HFF-Myc (cell line): ENCODE results near the gene MIA3.
"Not testable (repeated sequence)": the region's sequence is repeated elsewhere in the genome, so short reads cannot be mapped to it uniquely, and the experiment has no call there.

Experiments used
- DNase-seq: peaks from one replicate; pipeline ENCODE4 v3.0.0-alpha.2; 2011; ENCODE audit warnings: low read depth; ENCODE audit errors: extremely low read depth
- H3K4me3 ChIP-seq: replicated peaks from 2 replicates; pipeline ENCODE4 v1.5.1; 2011; ENCODE audit warnings: low read depth, mild to moderate bottlenecking, control low read depth, low read length
- CTCF ChIP-seq: IDR thresholded peaks from 2 replicates; pipeline ENCODE4 v1.5.1; 2012; ENCODE audit warnings: mild to moderate bottlenecking, low read depth, low read length, control low read depth; ENCODE audit errors: missing control alignments

MIA3 gene

DNA sequence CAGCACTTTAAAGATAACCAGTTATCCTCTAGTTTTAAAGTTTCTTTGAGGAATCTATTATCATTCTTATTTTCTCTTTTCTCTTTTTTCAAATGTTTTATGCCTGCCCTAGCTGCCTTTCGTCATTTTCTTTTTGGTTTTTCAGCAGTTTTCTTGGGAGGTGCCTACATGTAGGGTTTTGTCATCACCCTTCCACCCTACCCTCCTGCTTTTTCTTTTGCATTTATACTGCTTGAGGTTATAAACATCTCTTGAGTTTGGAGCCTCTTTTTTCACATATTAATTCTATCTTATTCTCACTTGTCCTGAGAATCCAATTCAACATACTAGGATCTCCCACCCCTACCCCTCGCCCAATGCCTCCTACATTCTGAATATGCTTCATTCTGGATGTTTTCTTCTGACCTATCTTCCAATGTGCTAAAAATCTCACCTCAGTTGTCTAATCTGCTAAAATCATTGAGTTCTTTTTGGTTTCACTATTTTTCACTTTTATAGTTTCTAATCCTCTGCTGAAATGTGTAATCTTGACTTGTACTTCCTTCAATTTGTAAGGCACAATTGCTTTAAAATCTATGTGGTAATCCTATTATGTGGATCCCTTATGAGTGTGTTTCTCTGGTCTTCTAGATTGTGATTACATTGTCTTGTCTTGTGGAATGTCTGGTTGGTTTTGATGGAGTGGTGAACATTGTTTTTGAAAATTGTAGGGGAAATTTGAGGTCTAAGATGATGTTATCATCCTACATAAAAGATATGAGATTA, 38.7 kb downstream of the MIA3 start:
- no peak overlapping the region for H3K4me3 ChIP-seq
- no peak for TF ChIP-seq CTCF
- no peak for DNase-seq

- TF ChIP-seq CTCF = no peak
- H3K4me3 ChIP-seq = no peak overlapping the region
- no peak for DNase-seq
These were observed 40.0 kb downstream of the MIA3 start for GRCh38 chr1:222657899-222658298.

GRCh38 chr1:222663431-222663934, 45.6 kb downstream of the MIA3 start:
- TF ChIP-seq CTCF = no peak
- no peak for DNase-seq

DNA sequence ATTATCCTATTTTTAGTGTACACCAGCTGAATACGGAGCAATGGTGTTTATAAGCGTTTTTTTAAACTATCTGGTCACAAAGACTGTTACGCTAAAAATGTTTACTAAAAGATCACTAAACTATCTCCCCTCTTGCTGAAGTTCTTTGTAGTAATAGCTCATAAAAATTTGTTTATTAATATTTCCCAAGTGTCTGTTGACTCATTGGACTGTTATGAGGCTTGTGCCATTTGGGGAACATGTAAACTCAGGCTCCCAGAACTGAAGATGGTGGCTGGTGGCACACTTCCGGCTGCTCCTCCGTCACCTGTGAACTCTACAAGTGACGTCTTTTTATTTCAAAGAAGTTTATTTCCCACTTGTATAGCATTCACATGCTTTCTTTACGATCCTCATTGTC, 48.1 kb downstream of the MIA3 start:
- no peak for DNase-seq
- no peak overlapping the region for H3K4me3 ChIP-seq
- no peak for TF ChIP-seq CTCF

More at GRCh38 chr1:222663431-222663934, 45.6 kb downstream of the MIA3 start:
- no peak overlapping the region for H3K4me3 ChIP-seq

GRCh38 chr1:222668184-222668583, 50.3 kb downstream of the MIA3 start:
- not testable (repeated sequence) for H3K4me3 ChIP-seq, DNase-seq

DNA sequence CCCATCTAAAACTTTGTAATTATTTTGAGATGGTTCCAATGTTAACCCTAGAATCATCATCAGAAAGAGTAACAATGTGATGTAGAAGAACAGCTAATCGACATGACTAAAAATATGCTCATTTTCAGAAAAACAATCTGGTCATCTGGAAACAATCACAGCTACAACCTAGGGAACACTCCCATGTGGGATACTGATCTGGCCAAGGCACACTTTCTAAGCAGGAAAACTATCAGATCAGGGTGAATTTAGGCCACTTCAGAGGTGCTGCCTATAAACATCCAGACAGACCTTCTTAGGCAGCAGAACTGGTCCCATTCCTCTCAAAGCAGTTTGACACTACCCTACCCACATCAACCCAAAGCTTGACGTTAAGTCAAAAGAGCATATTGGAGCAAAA, 51.2 kb downstream of the MIA3 start:
- not testable (repeated sequence) for DNase-seq, H3K4me3 ChIP-seq

DNA sequence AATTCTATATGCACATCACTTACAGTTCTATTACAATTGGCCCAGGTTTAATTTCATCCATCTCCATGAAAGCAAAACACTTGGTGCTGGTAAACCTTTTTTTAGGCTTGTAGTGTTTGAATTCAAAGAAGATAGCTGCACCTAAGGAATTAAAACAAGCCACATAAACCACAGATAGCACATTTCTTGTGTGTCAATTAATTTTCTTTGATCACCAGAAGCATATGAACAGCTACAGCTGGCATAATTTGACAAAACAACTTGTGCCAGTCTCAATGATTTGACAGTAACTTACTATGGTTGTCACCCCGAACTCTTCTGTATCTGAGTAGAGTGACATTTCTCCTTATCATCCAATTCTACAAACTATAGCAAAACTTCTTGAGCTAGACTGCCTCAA, 52.2 kb downstream of the MIA3 start:
- DNase-seq = no peak
- no peak overlapping the region for H3K4me3 ChIP-seq
- TF ChIP-seq CTCF = no peak

GRCh38 chr1:222680080-222680479, 62.2 kb downstream of the MIA3 start:
- no peak for TF ChIP-seq CTCF
- DNase-seq = no peak
- no peak overlapping the region for H3K4me3 ChIP-seq
